GM04503 (cell line): ENCODE data around the gene IL1RL2.

Experiments used
- DNase-seq: peaks from one replicate; pipeline ENCODE4 v3.0.0-alpha.2; 2012; ENCODE audit warnings: low read depth

The IL1RL2 gene

DNA sequence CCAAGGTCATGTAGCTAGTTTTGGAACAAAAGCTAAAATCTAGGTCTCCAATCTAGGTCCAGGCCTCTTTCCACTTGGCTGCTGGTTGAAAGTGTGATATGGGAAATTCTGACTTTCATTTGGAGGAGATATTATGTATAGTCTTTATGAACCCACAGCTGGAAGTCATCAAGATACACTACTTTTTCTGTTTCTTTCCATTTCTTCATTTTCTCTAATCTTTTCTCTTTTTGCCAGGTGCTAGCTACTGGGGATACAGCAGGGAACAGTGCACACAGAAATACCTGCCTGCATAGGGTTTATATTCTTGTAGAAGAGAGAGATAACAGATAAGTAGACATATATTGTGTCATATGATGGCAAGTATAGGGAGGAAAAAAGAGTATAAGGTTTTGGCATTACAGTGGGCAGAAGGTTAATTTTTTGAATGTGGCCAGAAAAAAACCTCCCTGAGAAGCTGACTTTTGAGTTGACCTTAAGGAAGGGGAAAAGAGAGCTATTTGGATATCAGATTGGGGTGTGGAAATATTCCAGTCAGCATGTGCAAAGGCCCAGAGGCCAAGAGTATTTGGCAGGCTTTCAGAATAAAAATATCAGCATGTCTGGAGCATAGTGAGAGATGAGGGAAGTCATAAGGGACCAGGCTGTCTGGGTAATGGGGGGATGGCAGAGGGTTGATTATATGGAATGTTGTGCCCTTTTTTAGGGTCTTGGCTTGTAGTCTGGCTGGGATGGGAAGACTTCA lies 28.6 kb upstream of the IL1RL2 start:
- no peak for DNase-seq

DNA sequence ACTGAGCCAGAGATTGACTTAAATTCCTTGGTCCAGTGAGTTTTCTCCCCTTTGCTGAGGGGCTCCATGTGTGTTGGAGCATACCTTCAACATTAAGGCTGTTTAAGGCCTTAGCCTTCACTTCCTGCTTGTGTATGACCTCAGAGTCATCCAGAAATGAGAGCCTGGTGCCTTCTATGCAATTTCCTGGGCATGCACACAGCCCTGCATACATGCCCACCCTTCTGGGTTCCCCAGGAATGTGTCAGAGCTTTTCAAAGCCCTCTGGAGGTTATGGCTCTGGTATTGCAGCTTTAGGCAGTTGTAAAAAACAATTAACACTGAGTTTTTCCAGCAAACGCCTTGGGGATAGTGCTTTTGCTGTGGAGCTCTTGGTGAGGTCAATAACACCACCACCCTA lies 27.5 kb upstream of the IL1RL2 start:
- no peak for DNase-seq

DNA sequence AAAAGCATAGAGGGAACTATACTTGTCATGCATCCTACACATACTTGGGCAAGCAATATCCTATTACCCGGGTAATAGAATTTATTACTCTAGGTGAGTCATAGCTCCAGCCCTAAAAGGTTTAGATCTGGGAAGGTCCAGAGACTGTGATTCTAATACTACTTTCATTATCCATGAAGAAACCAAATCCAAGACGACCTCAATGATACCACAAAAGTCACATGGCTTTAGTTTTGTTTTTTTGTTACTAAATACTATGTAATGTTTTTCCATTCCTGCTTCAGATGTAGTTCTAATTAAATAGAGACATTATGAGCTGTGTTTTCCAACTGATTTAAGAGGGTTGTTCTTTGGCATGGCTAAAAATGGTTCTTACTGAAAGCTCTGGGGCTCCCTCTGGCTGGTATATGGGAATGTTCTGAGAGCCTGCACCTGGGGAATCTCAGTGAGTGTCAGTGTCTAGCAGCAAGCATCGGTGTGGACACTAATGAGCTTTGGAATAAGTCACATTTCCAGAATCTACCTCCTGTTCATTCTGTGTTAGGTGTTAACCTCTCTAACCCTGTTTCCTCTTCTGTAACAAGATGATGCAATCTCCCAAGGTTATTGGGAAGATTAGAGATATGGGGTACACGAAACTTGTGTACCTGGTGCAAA lies 20.5 kb upstream of the IL1RL2 start:
- DNase-seq, result peak; percentile 71

DNA sequence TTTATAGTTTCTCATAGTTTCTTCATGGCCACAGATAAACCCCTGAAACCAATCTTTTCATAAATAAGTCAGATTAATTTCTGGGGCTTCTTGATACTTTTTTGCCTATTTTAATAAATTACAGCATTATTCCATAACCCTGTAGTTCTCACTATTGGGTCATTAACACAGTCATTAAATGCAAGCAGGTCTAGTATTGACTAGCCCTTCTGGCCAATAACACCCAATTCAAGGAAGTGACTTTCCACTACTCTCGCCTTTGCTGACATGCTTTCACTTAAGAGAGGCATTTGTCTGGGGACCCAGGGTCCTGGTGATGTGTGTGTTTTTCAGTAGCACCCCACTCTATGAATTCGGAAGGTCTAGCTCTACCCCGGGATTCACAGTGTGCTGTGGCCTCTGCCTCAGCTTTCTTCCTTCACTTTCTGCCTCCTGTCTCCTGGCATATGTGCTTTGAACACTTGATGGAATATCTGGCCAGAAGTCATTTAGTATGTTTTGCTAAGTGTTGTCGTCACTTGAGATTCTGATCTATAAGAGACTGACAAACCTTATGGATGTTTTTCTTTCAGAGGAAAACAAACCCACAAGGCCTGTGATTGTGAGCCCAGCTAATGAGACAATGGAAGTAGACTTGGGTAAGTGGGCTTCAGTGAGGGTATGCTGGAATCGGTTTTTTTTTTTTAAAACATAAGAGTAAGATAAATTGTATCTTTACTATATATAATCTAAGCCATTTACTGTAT lies 18.6 kb upstream of the IL1RL2 start:
- no peak for DNase-seq

DNA sequence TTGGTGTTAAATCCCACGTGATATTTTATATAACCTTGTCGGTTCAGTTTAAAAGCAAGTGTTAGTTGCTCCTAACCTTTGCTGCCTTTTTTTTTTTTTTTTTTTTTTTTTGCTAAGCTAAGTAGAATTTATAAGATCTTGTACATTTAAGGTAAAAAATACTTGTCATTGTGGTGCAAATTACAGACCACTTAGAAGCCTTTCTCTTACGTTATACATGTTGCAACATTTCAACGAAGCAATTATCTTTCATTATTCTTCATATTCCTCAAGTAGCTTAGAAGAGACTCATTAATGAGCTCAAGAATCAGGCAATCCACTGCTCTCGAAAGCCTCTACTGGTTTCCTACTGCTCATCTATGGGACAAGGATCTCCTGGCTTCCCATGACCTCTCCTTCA lies 14.9 kb upstream of the IL1RL2 start:
- no peak for DNase-seq

- DNase-seq, result no peak
Observed at GRCh38 chr2:102172745-102173144, 14.1 kb upstream of the IL1RL2 start.

- no peak for DNase-seq
Observed at GRCh38 chr2:102176172-102176571, 10.7 kb upstream of the IL1RL2 start.

DNA sequence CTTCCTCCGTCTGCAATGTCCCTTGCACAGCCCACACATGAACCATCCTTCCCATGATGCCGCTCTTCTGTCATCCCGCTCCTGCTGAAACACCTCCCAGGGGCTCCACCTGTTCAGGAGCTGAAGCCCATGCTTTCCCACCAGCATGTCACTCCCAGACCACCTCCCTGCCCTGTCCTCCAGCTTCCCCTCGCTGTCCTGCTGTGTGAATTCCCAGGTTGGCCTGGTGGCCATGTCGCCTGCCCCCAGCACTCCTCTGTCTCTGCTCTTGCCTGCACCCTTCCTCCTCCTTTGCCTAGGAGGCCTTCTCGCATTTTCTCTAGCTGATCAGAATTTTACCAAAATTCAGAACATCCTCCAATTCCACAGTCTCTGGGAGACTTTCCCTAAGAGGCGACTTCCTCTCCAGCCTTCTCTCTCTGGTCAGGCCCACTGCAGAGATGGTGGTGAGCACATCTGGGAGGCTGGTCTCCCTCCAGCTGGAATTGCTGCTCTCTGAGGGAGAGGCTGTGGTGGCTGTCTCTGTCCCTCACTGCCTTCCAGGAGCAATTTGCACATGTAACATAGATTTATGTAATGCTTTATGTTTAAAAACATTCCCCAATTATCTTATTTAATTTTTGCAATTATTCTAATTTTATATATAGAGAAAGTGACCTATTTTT lies 8.9 kb upstream of the IL1RL2 start:
- no peak for DNase-seq

- no peak for DNase-seq
Observed at GRCh38 chr2:102179061-102179460, 7.8 kb upstream of the IL1RL2 start.

DNA sequence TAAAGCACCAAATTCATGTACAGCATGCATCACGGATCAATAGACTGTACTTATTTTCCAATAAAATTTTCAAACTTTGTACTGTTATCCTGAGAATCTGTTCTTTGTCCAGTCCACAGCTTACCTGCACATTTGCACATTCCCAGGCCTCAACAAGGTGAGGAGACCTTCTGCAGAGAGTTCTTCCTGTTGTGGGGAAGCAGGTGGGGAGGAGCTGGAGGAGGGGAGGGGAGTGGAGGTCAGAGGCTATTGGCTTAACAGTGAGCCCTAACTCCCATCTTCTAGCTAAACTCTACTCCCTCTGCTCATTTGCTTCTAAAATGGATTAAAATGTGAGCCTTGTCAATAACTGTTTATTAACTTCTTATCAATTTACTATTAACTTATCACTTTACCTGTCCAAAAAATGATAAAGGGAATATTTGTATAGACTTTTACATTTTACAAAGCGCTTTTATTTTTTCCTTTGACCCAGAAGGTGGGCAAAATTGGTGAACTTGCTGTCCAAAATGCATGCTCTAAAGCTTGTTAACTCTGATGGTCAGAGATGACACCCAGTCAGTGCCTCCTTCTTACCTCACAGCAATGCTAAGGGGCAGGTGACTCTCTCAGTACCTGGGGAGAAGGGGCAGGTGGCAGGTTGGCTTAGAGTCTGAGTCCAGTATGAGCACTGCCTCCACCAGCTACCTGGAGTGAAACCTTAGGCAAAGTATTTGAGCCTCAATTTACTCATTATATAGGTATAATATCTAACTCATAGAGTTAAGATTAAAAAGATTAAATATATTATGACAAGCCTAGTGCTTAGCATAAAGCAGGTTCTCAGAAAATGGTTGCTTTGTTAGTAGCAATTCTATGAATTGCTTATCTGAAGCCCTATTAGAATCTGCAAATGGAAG lies 6.8 kb upstream of the IL1RL2 start:
- no peak for DNase-seq

DNA sequence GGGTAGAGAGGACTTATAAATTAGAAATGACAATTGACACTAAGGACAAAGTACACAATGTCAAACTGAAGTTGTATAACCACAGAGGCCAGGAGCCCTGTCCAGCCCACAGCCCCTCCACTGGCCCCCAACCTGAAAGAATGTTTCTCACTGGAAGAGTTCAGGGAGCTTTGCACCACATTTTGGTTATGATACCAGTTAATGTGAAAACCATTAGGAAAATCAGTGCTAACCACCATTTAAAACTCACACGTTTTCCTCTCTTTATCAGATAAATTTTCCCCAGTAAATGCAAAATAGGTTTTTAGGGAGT lies 6.2 kb upstream of the IL1RL2 start:
- DNase-seq, result no peak

GRCh38 chr2:102181376-102181775 lies 5.4 kb upstream of the IL1RL2 start:
- no peak for DNase-seq

- DNase-seq, result no peak
Observed at GRCh38 chr2:102181919-102182635, 4.7 kb upstream of the IL1RL2 start.

DNA sequence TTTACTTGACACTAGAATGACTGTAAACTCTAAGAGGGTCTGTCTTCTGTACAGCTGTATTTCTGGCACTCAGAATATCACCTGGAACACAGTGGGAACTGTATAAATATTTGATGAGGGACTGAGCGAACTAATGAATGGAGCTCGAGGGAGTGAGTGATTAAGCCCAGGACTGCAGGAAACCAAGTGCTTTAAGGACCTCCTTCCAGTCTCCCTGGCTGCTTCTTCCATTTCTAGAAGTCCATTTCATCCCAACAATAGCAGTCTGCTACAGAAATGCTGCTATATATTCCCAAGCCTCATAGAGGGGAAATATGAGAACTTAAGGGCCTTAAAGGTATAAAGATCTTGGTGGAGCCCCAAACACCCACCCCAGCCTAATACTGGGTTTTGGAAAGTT lies 2.8 kb upstream of the IL1RL2 start:
- DNase-seq, result no peak

GRCh38 chr2:102184568-102184967 lies 2.3 kb upstream of the IL1RL2 start:
- DNase-seq, result no peak

DNA sequence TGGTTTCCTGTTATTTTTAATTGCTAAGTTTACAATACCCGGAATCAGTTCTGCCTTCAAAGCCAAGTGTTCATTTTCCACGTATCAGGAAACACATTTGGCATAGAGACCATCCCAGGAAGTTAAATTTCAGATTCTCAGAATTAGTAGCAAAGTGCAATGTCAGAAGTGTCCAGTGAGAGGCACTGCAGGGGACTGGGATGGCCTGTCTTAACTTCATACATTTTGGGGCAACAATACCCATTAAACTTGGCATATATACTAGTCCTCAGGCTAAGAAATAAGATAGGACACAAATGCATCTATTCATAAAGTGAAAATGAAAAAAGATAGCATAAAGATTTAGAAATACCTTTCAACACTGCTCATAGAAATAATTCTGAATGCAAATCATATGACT lies 1.5 kb upstream of the IL1RL2 start:
- no peak for DNase-seq

- no peak for DNase-seq
Observed at GRCh38 chr2:102187496-102188150, 800 bp downstream of the IL1RL2 start.

- DNase-seq, result no peak
Observed at GRCh38 chr2:102190430-102191107, 3.7 kb downstream of the IL1RL2 start.

GRCh38 chr2:102191501-102191900 lies 4.7 kb downstream of the IL1RL2 start:
- no peak for DNase-seq

- DNase-seq, result no peak
Observed at GRCh38 chr2:102193074-102193473, 6.3 kb downstream of the IL1RL2 start.
